Pulmonary artery endothelial cell (primary cell): ENCODE results near the gene NUP85. TPM values are rescaled to one million over a fixed set of nuclear protein-coding genes. Genes with fewer than 3 reads are reported as not detected.
"Not testable (repeated sequence)": the region's sequence is repeated elsewhere in the genome, so short reads cannot be mapped to it uniquely, and the experiment has no call there.

Experiments
- DNase-seq: peaks from one replicate; pipeline ENCODE4 v3.0.0-alpha.2; 2011; ENCODE audit warnings: low read depth, low spot score
- total RNA-seq: library from RNA; depleted of rRNA; stranded (reverse); fragments of >200 nt; gene quantifications from 2 replicates; pipeline ENCODE4 v1.2.3, GENCODE V29; 2014

NUP85 gene
- total RNA-seq, 1 donor from 2014 or later: 53.2 TPM

GRCh38 chr17:75240394-75241142 lies 35.1 kb downstream of the NUP85 start:
- DNase-seq: no peak

GRCh38 chr17:75241143-75241430 lies 35.6 kb downstream of the NUP85 start:
- DNase-seq: no peak

- no peak for DNase-seq
Observed at GRCh38 chr17:75241502-75241901, 36.0 kb downstream of the NUP85 start.

GRCh38 chr17:75241996-75242460 lies 36.5 kb downstream of the NUP85 start:
- no peak for DNase-seq

GRCh38 chr17:75242461-75243042 lies 37.1 kb downstream of the NUP85 start:
- DNase-seq: no peak

GRCh38 chr17:75244133-75244866 lies 38.8 kb downstream of the NUP85 start:
- DNase-seq: no peak

GRCh38 chr17:75245011-75245410 lies 39.5 kb downstream of the NUP85 start:
- DNase-seq: no peak

GRCh38 chr17:75246404-75246803 lies 40.9 kb downstream of the NUP85 start:
- DNase-seq: no peak

- no peak for DNase-seq
Observed at GRCh38 chr17:75249564-75249963, 44.1 kb downstream of the NUP85 start.

GRCh38 chr17:75250009-75250471 lies 44.6 kb downstream of the NUP85 start:
- DNase-seq: no peak

- DNase-seq: no peak
Observed at GRCh38 chr17:75252039-75252816, 46.7 kb downstream of the NUP85 start.

- not testable (repeated sequence) for DNase-seq
Observed at GRCh38 chr17:75255954-75256698, 50.6 kb downstream of the NUP85 start.

- DNase-seq: not testable (repeated sequence)
Observed at GRCh38 chr17:75257228-75257627, 51.7 kb downstream of the NUP85 start.

- no peak for DNase-seq
Observed at GRCh38 chr17:75260641-75261335, 55.3 kb downstream of the NUP85 start.

GRCh38 chr17:75261336-75262111 lies 56.0 kb downstream of the NUP85 start, which contains the start of the genes GGA3 and MRPS7:
Gene GGA3, minus strand, starts transcription at chr17:75261606. Its CDS starts 19 bp downstream, at chr17:75261587.
Gene MRPS7, plus strand, starts transcription at chr17:75261879. Its CDS starts 22 bp downstream, at chr17:75261901.
- peak; percentile 67 for DNase-seq

GRCh38 chr17:75262112-75262606 lies 56.7 kb downstream of the NUP85 start:
- DNase-seq: no peak

GRCh38 chr17:75263055-75263454 lies 57.6 kb downstream of the NUP85 start:
- no peak for DNase-seq

- peak; percentile 52 for DNase-seq
Observed at GRCh38 chr17:75265614-75266315, 60.3 kb downstream of the NUP85 start.
